Panc1 (cell line): ENCODE measurements around the gene NETO1. TPM values are rescaled to one million over a fixed set of nuclear protein-coding genes. Genes with fewer than 3 reads are reported as not detected.

Experiments used
- ATAC-seq: fragments of 200-7000 bp; cut with Tn5 transposase; 2 replicates; pipeline ENCODE4 v1.9.1; 2020; ENCODE audit warnings: mild to moderate bottlenecking, moderate library complexity
- BruUV-seq: library from RNA; stranded (reverse); fragments of 400-500 nt; replicated peaks from 2 replicates; lab custom pipeline; 2021; lab: Mats Ljungman, UMichigan
- CTCF ChIA-PET: fragments of 300-600 bp; sonication (Branson Sonifier 250); formaldehyde crosslinking; loops from one replicate; lab custom pipeline; 2022; ENCODE audit warnings: antibody characterized with exemption; lab: Charles Lee
- POLR2A ChIA-PET: fragments of 300-600 bp; sonication (Branson Sonifier 250); formaldehyde crosslinking; loops from one replicate; lab custom pipeline; 2022; ENCODE audit warnings: antibody characterized with exemption; lab: Charles Lee
- DNase-seq: peaks from one replicate; pipeline ENCODE4 v3.0.0-alpha.2; 2010; ENCODE audit warnings: low read depth, low spot score
- H3K27ac ChIP-seq: 2 replicates; pipeline ENCODE4 v1.5.1; 2011; ENCODE audit warnings: mild to moderate bottlenecking, low read length, inconsistent platforms
- H3K27me3 ChIP-seq: fragments of 200-500 bp; sonication (Bioruptor generic); 2 replicates; pipeline ENCODE4 v1.6.0; 2014; ENCODE audit warnings: low read length, inconsistent platforms; ENCODE audit not compliant: control insufficient read depth, insufficient read depth
- H3K36me3 ChIP-seq: fragments of 200-500 bp; sonication (Bioruptor generic); 2 replicates; pipeline ENCODE4 v1.5.1; 2014; ENCODE audit warnings: inconsistent platforms, mild to moderate bottlenecking, low read length, moderate library complexity; ENCODE audit not compliant: control insufficient read depth, insufficient read depth
- H3K4me1 ChIP-seq: 2 replicates; pipeline ENCODE4 v1.5.1; 2011; ENCODE audit warnings: inconsistent platforms, mild to moderate bottlenecking, low read length, moderate library complexity; ENCODE audit not compliant: control insufficient read depth, insufficient read depth
- H3K4me3 ChIP-seq, 2 experiments: 2 replicates each; pipeline ENCODE4 v1.5.1; 2011 to 2012; ENCODE audit warnings: low read depth in 2 of 2, low read length in 2 of 2, mild to moderate bottlenecking in 2 of 2, inconsistent platforms in 1 of 2, moderate library complexity in 1 of 2
- H3K9me3 ChIP-seq: fragments of 200-500 bp; sonication (Bioruptor generic); 2 replicates; pipeline ENCODE4 v1.5.1; 2014; ENCODE audit warnings: low read depth, mild to moderate bottlenecking, inconsistent platforms, low read length, moderate library complexity; ENCODE audit not compliant: control insufficient read depth, insufficient read depth
- CTCF ChIP-seq: fragments of 450-650 bp; IDR thresholded peaks from 2 replicates; pipeline ENCODE4 v1.5.1; 2017; ENCODE audit warnings: mild to moderate bottlenecking
- POLR2AphosphoS5 ChIP-seq: IDR thresholded peaks from 2 replicates; pipeline ENCODE4 v1.6.1; 2012; ENCODE audit warnings: mild to moderate bottlenecking, low read depth, low read length, moderate library complexity
- REST ChIP-seq, 2 experiments: IDR thresholded peaks; 2 replicates each; pipeline ENCODE4 v1.6.1; 2011 to 2012; ENCODE audit warnings: low read depth in 2 of 2, control low read depth in 1 of 2, low read length in 1 of 2, mild to moderate bottlenecking in 1 of 2, moderate library complexity in 1 of 2; ENCODE audit not compliant: insufficient read depth in 1 of 2
- SIN3A ChIP-seq: IDR thresholded peaks from 2 replicates; pipeline ENCODE4 v1.6.1; 2012; ENCODE audit warnings: low read depth, mild to moderate bottlenecking, low read length, moderate library complexity, borderline replicate concordance; ENCODE audit not compliant: insufficient read depth
- TCF7L2 ChIP-seq: IDR thresholded peaks from 2 replicates; pipeline ENCODE4 v1.6.1; 2011; ENCODE audit warnings: mild to moderate bottlenecking, low read depth, low read length, inconsistent platforms
- in situ Hi-C: cut with HindIII; loops from 2 replicates; pipeline ENCODE4 v1.10.0; 2016; ENCODE audit warnings: low sequenced_read_pairs, low pct_unique_long_range_greater_than_20kb
- intact Hi-C: fragments of 100-400 bp; cut with micrococcal nuclease; formaldehyde crosslinking; loops from one replicate; pipeline ENCODE4 v1.10.0; 2022; ENCODE audit not compliant: unreplicated experiment
- total RNA-seq: library from RNA; stranded (reverse); gene quantifications from one replicate; pipeline ENCODE4 v1.2.1, GENCODE V29; 2021; ENCODE audit not compliant: unreplicated experiment

The NETO1 gene
- total RNA-seq, 1 experiment from 2014 or later: not detected

GRCh38 chr18:72819050-72819449, 48.7 kb downstream of the NETO1 start:
- no TSS peak for BruUV-seq
- TF ChIP-seq POLR2AphosphoS5: no peak
- TF ChIP-seq SIN3A: no peak
- TF ChIP-seq TCF7L2: no peak
- TF ChIP-seq CTCF: no peak
- no peak for TF ChIP-seq REST (IDR thresholded peaks at IDR 0.05; ENCODE audit: insufficient read depth in 1 of 2, low read depth in 2 of 2, low read length in 1 of 2)
- intact Hi-C loops: no loop called here
- ChIA-PET POLR2A (no interaction called here), CTCF (no interaction called here)
- DNase-seq (no peak), ATAC-seq (no peak)
- Histone ChIP-seq H3K4me1 (no peaks in the 10 kb centered on the region), H3K27me3 (no peaks in the 10 kb centered on the region), H3K9me3 (no peaks in the 10 kb centered on the region), H3K36me3 (no peaks in the 10 kb centered on the region), H3K4me3 (no peak overlapping the region), H3K27ac (no peak overlapping the region)
- in situ Hi-C loops: no loop called here

- no peak overlapping the region for H3K4me3 ChIP-seq
- in situ Hi-C loops (no loop called here), intact Hi-C loops (no loop called here)
- TF ChIP-seq REST (IDR thresholded peaks at IDR 0.05; ENCODE audit: insufficient read depth in 1 of 2, low read depth in 2 of 2, low read length in 1 of 2) (no peak), POLR2AphosphoS5 (no peak), SIN3A (no peak), TCF7L2 (no peak), CTCF (no peak)
- no peak overlapping the region for H3K27ac ChIP-seq
- CTCF ChIA-PET: no interaction called here
- no peaks in the 10 kb centered on the region for H3K27me3 ChIP-seq
- ATAC-seq (no peak), DNase-seq (no peak)
- no peaks in the 10 kb centered on the region for H3K9me3 ChIP-seq
- BruUV-seq: no TSS peak
- POLR2A ChIA-PET: no interaction called here
- H3K4me1 ChIP-seq: no peaks in the 10 kb centered on the region
- no peaks in the 10 kb centered on the region for H3K36me3 ChIP-seq
Measured at GRCh38 chr18:72811047-72811446, 56.7 kb downstream of the NETO1 start.
